CD4-positive, alpha-beta T cell treated with Interleukin-15 for 4 hours (primary cell): ENCODE measurements around the gene CCDC40.

Experiments
- DNase-seq: peaks from one replicate; pipeline ENCODE4 v3.0.0-alpha.2; 2020; ENCODE audit warnings: low spot score

Gene CCDC40

DNA sequence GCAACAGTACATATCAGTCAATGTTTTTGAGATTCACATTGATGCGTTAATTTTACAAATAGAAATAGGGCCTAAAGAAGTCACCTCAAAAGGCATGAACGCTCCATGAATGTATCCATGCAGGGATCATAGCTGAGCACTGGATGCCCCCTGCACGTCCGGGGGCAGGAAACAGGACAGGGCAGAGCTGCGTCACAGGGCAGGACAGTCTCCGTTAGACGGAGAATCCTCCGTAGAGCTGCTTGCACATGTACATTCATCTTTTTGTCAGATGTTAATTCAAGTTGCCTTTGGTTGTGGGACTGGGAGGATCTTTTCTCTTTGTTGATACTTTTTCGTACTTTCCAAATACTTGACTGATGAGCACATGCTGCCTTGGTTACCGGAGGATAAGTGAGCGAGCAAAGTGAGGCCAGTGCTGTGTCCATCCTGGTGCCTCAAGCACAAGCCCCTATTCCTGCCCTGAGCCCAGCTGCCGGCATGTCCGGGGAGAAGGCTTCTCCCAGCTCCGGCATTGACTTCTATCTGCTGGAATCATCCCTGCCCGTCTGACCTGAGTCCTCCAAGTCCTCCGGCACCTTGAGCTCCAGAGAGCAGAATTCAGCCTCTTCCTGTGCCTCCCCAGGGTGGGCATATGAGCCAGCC, 80.0 kb downstream of the CCDC40 start:
- no peak for DNase-seq

DNA sequence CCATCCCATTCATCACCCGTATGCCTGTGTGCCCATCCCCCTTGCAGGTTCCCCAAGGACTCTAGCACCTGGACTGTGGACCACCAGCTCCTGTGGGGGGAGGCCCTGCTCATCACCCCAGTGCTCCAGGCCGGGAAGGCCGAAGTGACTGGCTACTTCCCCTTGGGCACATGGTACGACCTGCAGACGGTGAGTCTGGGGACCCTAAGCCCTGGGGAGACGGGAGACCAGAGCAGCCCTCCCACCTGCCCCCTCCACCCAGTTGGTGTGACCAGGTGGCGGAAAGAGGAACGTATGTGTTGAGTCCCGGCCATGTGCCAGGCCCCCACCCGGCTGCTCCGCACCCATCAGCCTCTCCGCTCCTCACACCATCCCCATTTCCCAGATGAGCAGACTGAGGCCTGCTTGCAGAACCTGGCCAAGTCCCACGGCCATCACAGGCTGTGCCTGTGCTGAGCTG, 80.5 kb downstream of the CCDC40 start:
- no peak for DNase-seq

DNA sequence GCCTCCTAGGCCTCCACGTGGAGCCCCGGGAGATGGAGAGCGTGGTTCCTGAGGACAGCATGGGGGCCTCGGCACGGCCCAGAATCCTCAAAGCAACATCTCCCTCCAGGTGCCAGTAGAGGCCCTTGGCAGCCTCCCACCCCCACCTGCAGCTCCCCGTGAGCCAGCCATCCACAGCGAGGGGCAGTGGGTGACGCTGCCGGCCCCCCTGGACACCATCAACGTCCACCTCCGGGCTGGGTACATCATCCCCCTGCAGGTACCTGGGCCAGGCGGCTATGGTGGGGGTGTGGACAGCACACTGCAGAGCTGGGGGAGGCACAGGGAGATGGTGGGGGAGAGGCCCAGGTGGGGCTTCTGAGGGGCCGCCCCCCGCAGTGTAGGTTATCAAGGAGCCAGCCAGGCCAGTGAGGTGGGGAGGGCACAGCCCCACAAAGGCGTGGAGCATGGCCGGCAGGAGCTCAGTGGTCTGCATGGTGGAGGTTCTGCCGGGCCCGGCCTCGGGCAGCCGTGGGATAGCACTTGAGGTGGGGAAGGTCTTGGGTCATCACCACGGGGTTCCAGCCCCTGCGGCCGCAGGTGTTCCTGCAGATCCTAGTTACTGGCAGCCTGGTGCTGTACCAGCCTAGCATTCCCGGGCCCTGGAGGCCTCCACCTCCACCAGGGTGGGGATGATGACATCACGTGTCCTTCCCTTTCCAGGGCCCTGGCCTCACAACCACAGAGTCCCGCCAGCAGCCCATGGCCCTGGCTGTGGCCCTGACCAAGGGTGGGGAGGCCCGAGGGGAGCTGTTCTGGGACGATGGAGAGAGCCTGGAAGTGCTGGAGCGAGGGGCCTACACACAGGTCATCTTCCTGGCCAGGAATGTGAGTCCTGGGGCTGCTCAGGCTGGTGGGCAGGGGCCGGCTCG, 81.3 kb downstream of the CCDC40 start:
- DNase-seq = no peak

DNA sequence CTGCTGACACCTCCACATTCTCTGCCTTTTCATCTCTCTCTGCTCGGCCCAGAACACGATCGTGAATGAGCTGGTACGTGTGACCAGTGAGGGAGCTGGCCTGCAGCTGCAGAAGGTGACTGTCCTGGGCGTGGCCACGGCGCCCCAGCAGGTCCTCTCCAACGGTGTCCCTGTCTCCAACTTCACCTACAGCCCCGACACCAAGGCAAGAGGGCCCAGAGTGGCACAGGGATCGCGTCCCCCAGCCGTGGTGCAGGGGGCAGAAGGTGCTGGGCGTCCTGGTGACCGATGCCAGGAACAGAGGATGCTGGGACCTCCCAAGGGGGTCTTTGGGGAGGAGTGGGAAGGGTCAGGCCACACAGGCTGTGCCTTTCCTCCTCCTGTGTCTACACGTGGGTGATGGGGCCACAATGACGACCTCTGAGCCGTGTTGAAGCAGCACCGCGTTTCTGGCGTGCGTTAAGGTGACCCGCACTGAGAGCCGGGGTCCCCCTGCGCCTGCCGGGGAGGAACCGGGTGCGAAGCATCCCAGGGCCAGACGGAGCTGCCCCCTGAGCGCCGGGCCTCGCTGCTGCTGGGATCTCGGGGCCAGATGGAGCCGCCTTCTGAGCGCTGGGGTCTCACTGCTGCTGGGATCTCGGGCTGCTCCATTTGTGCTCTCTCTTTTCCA, 82.3 kb downstream of the CCDC40 start:
- DNase-seq = no peak

GRCh38 chr17:80119271-80119791, 82.9 kb downstream of the CCDC40 start:
- DNase-seq = no peak

DNA sequence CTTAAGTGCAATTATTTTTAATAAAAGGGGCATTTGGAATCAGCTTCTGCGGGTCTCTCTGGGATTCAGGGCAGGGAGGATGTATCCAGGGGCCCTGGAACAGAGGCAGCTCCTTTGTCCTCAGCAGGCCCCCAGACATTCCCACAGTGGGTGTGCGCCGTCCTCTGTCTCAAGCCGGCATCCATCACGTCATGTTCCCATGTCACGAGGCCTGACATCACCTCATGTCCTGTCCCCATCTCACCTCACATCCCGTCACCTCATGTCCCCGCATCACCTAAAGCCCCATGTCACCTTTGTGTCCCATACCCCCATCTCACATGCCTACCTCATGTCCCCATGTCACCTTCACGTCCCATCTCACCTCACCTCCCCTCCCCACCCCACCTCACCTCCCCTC, 83.4 kb downstream of the CCDC40 start:
- DNase-seq = no peak

GRCh38 chr17:80122026-80122575, 85.7 kb downstream of the CCDC40 start:
- DNase-seq = no peak

DNA sequence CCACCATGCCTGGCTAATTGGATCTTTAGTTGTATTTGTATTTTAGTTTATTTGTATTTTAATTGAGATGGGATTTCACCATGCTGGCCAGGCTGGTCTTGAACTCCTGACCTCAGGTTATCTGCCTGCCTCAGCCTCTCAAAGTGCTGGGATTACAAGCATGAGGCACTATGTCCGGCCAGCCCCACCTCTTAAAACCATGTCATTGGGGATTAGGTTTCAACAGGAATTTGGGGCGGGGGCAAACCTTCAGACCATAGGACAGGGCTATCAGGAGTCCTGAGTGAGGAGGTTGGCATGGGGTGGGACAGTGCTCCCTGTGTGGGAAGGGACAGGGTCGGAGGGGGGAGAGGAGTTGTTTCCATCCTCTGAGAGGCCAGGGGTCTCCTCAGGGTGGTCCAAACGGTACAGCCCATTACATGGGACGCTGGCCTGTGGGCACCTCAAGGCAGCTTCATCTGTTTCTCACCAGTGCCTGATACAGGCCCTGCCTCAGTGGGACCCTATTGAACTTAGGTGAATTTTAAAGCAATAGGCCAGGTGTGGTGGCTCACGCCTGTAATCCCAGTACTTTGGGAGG, 86.6 kb downstream of the CCDC40 start:
- no peak for DNase-seq

- no peak for DNase-seq
Measured at GRCh38 chr17:80123791-80124190, 87.3 kb downstream of the CCDC40 start.

- DNase-seq = no peak
Measured at GRCh38 chr17:80124351-80124981, 88.0 kb downstream of the CCDC40 start.

DNA sequence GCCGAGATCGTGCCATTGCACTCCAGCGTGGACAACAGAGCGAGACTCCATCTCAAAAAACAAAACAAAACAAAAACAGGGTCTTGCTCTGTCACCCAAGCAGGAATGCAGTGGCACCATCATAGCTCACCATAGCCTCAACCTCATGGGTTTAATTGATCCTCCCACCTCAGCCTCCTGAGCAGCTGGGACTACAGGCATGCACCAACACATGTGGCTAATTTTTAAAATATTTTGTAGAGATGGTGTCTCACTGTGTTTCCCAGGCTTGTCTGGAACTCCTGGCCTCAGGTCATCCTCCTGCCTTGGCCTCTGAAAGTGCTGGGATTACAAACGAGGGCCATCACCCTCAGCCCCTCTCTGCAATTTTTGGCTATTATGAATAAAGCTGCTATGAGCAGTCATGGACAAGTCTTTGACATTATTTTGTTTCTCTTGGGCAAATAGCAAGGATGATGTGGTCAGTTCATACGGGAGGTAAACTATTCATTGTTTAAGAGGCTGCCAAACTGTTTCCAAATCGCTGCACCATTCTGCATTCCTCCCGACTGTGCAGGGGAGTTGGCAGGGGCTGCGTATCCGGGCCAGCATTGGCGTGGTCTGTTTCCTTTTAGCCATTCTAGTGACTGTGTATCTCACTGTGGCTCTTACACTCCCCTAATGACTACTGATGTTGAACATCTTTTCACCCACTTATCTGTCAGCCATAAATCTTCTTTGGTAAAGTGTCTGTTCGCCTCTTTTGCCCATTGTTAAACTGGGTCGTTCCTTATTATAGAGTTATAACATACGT, 89.4 kb downstream of the CCDC40 start:
- DNase-seq = no peak

DNA sequence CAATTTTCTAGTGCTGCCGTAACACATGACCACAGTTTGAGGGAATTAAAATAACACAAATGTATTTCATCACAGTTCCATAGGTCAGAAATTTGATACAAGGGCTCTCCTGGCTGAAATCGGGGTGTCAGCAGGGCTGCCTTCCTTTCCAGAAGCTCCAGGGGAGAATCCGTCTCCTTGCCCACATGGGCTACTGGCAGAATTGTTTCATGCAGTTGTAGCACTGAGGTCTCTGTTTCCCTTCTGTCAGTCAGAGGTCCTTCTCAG, 89.9 kb downstream of the CCDC40 start:
- no peak for DNase-seq

DNA sequence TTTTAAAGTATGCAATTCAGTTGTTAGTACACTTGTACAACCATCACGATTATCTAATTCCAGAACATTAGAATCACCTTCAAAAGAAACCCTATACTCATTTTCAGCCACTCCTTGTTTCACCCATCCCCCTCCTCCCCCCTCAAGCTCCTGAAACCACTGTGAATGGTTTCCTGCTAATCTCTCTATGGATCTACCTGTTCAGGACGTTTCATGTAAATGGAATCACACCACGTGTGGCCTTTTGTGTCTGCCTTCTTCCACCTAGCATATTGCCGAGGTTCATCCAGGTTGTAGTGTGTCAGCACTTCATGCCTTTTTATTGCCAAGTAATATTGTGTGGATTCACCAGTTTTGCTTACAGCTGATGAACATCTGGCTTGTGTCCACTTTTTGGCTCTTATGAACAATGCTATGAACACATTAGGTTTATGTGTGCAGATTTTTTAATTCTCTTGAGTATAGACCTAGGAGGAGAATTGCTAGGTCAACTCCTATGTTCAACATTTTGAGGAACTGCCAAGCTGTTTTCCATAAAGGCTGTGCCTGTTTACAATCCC, 92.6 kb downstream of the CCDC40 start:
- DNase-seq = no peak

- DNase-seq = no peak
Measured at GRCh38 chr17:80130992-80131391, 94.5 kb downstream of the CCDC40 start.

GRCh38 chr17:80132906-80133625, 96.6 kb downstream of the CCDC40 start:
- no peak for DNase-seq

DNA sequence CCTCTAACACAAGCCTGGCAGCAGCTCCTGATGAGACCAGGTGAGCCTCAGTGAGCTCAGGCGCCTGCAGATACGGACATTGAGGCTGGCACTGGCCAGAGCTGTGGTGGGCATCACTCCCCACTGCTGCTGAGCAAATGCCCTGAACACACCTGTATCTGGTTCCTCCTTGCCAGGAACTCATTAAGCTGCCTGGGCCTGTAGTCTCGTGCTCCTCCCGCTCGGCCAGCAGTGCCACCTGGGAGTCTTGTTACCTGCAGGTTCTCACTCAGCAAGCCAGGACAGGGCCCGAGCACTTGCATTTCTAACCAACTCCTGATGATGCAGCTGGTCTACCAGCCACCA, 97.2 kb downstream of the CCDC40 start:
- DNase-seq = no peak

DNA sequence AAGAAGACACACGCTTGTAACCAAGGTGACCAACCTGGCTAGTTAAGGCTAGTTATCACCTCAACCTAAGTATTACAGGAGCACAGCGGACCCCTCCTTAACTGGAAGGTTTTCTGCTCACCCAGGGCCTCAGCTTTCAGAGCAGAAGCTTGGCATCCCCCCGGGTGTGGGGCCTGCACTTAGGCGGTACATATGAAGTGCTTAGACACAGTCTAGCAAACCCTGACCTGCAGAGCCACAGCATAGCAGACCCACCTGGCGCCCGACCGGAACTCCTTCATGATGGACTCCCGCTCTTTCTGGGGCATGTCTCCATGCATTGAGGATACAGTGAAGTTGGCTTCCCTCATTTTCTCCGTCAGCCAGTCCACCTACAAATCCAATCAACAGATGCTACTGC, 100.7 kb downstream of the CCDC40 start:
- no peak for DNase-seq

GRCh38 chr17:80138856-80139426, 102.5 kb downstream of the CCDC40 start:
- DNase-seq = no peak

DNA sequence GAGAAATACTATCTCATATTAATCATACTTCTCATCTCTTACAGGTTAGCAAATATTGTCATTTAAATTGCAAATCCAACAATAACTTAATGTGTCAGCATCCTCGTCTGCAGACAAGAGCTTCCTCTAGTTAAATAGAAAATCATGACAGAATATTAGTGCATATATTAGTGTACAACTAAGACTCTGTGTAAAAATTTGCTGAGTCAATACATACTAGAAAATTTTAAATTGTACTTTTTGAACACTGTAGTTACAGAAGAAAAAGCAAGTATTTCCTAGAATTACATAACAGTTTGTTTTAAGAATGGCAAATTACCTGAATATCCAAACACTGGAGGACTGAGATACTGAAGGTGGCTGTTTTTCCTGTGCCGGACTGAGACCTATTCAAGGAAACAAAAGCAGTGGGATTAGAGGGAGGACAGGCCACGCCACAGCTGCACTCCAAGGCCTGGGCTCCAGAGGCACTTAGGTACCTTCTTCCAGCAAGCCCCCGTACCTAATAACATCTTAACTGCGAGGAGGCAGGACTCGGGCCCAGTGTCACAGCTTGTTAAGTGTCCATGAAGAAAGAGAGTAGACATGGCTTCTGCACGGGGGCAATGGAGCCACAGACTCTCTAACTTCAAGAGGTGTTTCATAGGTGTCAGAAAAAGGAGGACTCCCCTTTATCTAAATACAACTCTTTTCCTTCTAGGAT, 105.2 kb downstream of the CCDC40 start:
- DNase-seq = no peak
